GM23338 (cell line): ENCODE data around the gene CFAP100. TPM values are rescaled to one million over a fixed set of nuclear protein-coding genes. Genes with fewer than 3 reads are reported as not detected.

Source experiments
- CREB1 ChIP-seq: fragments of 250-450 bp; sonication (Bioruptor Pico); IDR thresholded peaks from 2 replicates; pipeline ENCODE4 v1.5.0; 2020; ENCODE audit warnings: low read depth, mild to moderate bottlenecking, moderate library complexity
- CTCF ChIP-seq, 2 experiments: fragments of 200-600 bp in 1 of 2; sonication (generic) in 1 of 2; conservative IDR thresholded peaks; 2 replicates each; pipeline versions ENCODE4 v1.5.1 to v1.6.1; 2016 to 2017; ENCODE audit warnings: antibody characterized with exemption in 2 of 2, low read depth in 2 of 2, mild to moderate bottlenecking in 2 of 2, moderate library complexity in 1 of 2
- EZH2 ChIP-seq: fragments of 200-600 bp; sonication (generic); IDR thresholded peaks from one replicate; pipeline ENCODE4 v1.8.0; 2017; ENCODE audit warnings: antibody characterized with exemption, mild to moderate bottlenecking, low read depth; ENCODE audit not compliant: unreplicated experiment
- EZH2phosphoT487 ChIP-seq: fragments of 200-600 bp; sonication (generic); IDR thresholded peaks from one replicate; pipeline ENCODE4 v1.8.1; 2018; ENCODE audit warnings: antibody characterized with exemption; ENCODE audit not compliant: unreplicated experiment
- POLR2AphosphoS5 ChIP-seq: IDR thresholded peaks from 2 replicates; pipeline ENCODE4 v1.6.1; 2016; ENCODE audit warnings: antibody characterized with exemption, low read depth
- REST ChIP-seq: IDR thresholded peaks from one replicate; pipeline ENCODE4 v1.6.1; 2018; ENCODE audit warnings: antibody characterized with exemption; ENCODE audit not compliant: unreplicated experiment
- STAT1 ChIP-seq: IDR thresholded peaks from one replicate; pipeline ENCODE4 v1.6.1; 2016; ENCODE audit warnings: antibody characterized with exemption; ENCODE audit not compliant: unreplicated experiment
- ZNF462 ChIP-seq: fragments of 250-450 bp; sonication (Bioruptor Pico); IDR thresholded peaks from 2 replicates; pipeline ENCODE4 v1.5.0; 2020; ENCODE audit warnings: mild to moderate bottlenecking, moderate library complexity
- polyA plus RNA-seq: library from polyadenylated mRNA; unstranded; fragments of >200 nt; fragmentation: Nextera tagmentation; extraction: Ambion mirVana; gene quantifications from 2 replicates; pipeline ENCODE4 v1.2.1, GENCODE V29; 2016
- total RNA-seq: library from RNA; depleted of rRNA; stranded (reverse); fragments of >200 nt; shearing (Covaris generic); gene quantifications from 2 replicates; pipeline ENCODE4 v1.2.3, GENCODE V29; 2014

Gene CFAP100
- total and polyA plus RNA-seq, 2 experiments from 2014 or later: 0.07 TPM; not detected in 1

GRCh38 chr3:126408099-126408498 lies 13.4 kb downstream of the CFAP100 start (continued):
- TF ChIP-seq ZNF462 (CRISPR knock-in tag): no peak
- no peak for TF ChIP-seq STAT1
- no peak for TF ChIP-seq CTCF (conservative IDR thresholded peaks at IDR 0.05; ENCODE audit: low read depth in 2 of 2)
- no peak for TF ChIP-seq EZH2phosphoT487
- TF ChIP-seq CREB1: no peak
- no peak for TF ChIP-seq EZH2
- no peak for TF ChIP-seq REST
- TF ChIP-seq POLR2AphosphoS5: no peak
